Loucy (cell line): ENCODE measurements around the gene CTNNBIP1.

ENCODE experiments used
- H2AFZ ChIP-seq: fragments of 200-600 bp; sonication (generic); 2 replicates; pipeline ENCODE4 v1.6.0; 2016; ENCODE audit warnings: antibody characterized with exemption, mild to moderate bottlenecking, low read length, moderate library complexity
- H3F3A ChIP-seq: fragments of 200-600 bp; 2 replicates; pipeline ENCODE4 v1.6.0; 2016; ENCODE audit warnings: antibody characterized with exemption, low read depth, mild to moderate bottlenecking
- H3K27me3 ChIP-seq: fragments of 200-600 bp; sonication (generic); 2 replicates; pipeline ENCODE4 v1.6.1; 2014; ENCODE audit warnings: low read length, mild to moderate bottlenecking; ENCODE audit not compliant: insufficient read depth, poor library complexity, severe bottlenecking
- H3K36me3 ChIP-seq: fragments of 200-600 bp; sonication (generic); 2 replicates; pipeline ENCODE4 v1.6.1; 2016; ENCODE audit warnings: low read length; ENCODE audit not compliant: insufficient read depth
- H3K4me1 ChIP-seq: fragments of 200-600 bp; sonication (generic); 2 replicates; pipeline ENCODE4 v1.5.1; 2014; ENCODE audit warnings: low read length, mild to moderate bottlenecking; ENCODE audit not compliant: insufficient read depth, poor library complexity, severe bottlenecking
- H3K4me2 ChIP-seq: fragments of 200-600 bp; sonication (generic); 2 replicates; pipeline ENCODE4 v1.6.0; 2014; ENCODE audit warnings: antibody characterized with exemption, low read length, low read depth, mild to moderate bottlenecking; ENCODE audit not compliant: poor library complexity, severe bottlenecking
- H3K4me3 ChIP-seq: fragments of 200-600 bp; sonication (generic); 2 replicates; pipeline ENCODE4 v1.5.1; 2014; ENCODE audit warnings: low read length, mild to moderate bottlenecking, mixed read lengths; ENCODE audit not compliant: poor library complexity, severe bottlenecking
- H3K79me2 ChIP-seq: fragments of 200-600 bp; sonication (generic); 2 replicates; pipeline ENCODE4 v1.6.1; 2014; ENCODE audit warnings: low read length; ENCODE audit not compliant: insufficient read depth
- H3K9ac ChIP-seq: fragments of 200-600 bp; sonication (generic); 2 replicates; pipeline ENCODE4 v1.6.0; 2014; ENCODE audit warnings: mild to moderate bottlenecking, low read depth, low read length, moderate library complexity; ENCODE audit not compliant: poor library complexity, severe bottlenecking
- H3K9me2 ChIP-seq: fragments of 200-600 bp; sonication (generic); replicated peaks from 2 replicates; pipeline ENCODE4 v1.6.1; 2016; ENCODE audit warnings: low read depth, low read length, mixed read lengths
- H3K9me3 ChIP-seq: fragments of 200-600 bp; sonication (generic); 2 replicates; pipeline ENCODE4 v1.6.1; 2014; ENCODE audit warnings: mild to moderate bottlenecking, antibody characterized with exemption, low read length, low read depth; ENCODE audit not compliant: insufficient read depth
- H4K20me1 ChIP-seq: fragments of 200-600 bp; sonication (generic); 2 replicates; pipeline ENCODE4 v1.6.0; 2014; ENCODE audit warnings: antibody characterized with exemption, low read length, mild to moderate bottlenecking; ENCODE audit not compliant: insufficient read depth, poor library complexity, severe bottlenecking
- EZH2phosphoT487 ChIP-seq: fragments of 200-600 bp; IDR thresholded peaks from 2 replicates; pipeline ENCODE4 v1.6.1; 2018; ENCODE audit warnings: antibody characterized with exemption, mild to moderate bottlenecking, moderate library complexity, borderline replicate concordance
- TF ChIP-seq, protein P1 (sequence below): fragments of 200-600 bp; sonication (generic); conservative IDR thresholded peaks from 2 replicates; pipeline ENCODE4 v1.5.1; 2014; ENCODE audit warnings: mild to moderate bottlenecking, antibody characterized with exemption, low read length

The CTNNBIP1 gene

DNA sequence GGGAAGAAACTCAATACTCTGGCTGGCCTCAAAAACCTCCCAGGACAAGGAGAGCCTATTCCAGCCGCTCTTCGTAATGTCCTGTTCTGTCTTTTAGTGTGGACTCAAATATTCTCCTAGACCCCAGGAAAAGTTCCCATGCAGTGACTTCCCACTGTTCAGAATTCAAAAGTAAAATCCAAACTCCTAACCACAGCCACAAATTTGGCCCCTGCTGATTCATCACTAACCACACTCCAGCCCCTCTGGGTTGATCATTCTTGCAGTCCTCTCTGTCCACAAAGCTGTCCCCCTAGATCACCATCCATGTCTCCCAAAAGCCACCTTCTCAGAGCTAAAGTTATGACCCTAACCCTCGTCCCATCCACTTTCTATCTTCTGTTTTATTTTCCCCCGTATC, 5.1 kb downstream of the CTNNBIP1 start:
- Histone ChIP-seq H3K4me1 (peaks cover 27% of the 10 kb centered on the region), H3F3A (no peaks in the 10 kb centered on the region), H2AFZ (no peak overlapping the region), H4K20me1 (peaks cover 6% of the 10 kb centered on the region), H3K9ac (no peak overlapping the region), H3K9me3 (no peaks in the 10 kb centered on the region), H3K36me3 (no peaks in the 10 kb centered on the region), H3K9me2 (no peaks in the 10 kb centered on the region), H3K4me3 (no peak overlapping the region), H3K4me2 (no peak overlapping the region), H3K27me3 (no peaks in the 10 kb centered on the region), H3K79me2 (peaks cover 25% of the 10 kb centered on the region)
- TF ChIP-seq EZH2phosphoT487, result no peak
- TF ChIP-seq, protein P1, sequence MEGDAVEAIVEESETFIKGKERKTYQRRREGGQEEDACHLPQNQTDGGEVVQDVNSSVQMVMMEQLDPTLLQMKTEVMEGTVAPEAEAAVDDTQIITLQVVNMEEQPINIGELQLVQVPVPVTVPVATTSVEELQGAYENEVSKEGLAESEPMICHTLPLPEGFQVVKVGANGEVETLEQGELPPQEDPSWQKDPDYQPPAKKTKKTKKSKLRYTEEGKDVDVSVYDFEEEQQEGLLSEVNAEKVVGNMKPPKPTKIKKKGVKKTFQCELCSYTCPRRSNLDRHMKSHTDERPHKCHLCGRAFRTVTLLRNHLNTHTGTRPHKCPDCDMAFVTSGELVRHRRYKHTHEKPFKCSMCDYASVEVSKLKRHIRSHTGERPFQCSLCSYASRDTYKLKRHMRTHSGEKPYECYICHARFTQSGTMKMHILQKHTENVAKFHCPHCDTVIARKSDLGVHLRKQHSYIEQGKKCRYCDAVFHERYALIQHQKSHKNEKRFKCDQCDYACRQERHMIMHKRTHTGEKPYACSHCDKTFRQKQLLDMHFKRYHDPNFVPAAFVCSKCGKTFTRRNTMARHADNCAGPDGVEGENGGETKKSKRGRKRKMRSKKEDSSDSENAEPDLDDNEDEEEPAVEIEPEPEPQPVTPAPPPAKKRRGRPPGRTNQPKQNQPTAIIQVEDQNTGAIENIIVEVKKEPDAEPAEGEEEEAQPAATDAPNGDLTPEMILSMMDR, result no peak

DNA sequence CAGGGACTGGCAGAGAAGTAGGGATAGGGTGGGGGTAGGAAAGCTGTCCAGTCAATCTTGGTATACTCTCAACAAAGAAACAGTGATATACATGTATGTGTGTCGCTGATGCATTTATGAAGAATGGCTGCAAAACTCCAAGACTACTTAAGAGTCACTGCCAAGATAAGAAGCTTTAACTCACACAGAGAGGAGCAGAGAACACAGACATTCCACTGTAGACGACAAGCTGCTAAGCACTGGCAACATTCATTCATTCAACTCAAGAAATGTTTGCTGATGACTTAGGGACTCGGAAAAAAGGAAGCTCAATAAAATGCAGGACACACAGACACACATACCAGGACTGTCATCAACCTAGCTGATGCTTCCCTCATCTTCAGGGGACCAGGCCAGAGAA, 5.5 kb downstream of the CTNNBIP1 start:
- no peaks in the 10 kb centered on the region for H3K27me3 ChIP-seq
- no peaks in the 10 kb centered on the region for H3K9me3 ChIP-seq
- H3K9me2 ChIP-seq, result no peaks in the 10 kb centered on the region
- H3K4me3 ChIP-seq, result no peak overlapping the region
- peaks cover 26% of the 10 kb centered on the region for H3K4me1 ChIP-seq
- H2AFZ ChIP-seq, result no peak overlapping the region
- H3K9ac ChIP-seq, result no peak overlapping the region
- no peaks in the 10 kb centered on the region for H3K36me3 ChIP-seq
- H4K20me1 ChIP-seq, result peaks cover 6% of the 10 kb centered on the region
- H3K79me2 ChIP-seq, result peaks cover 24% of the 10 kb centered on the region
- no peak for TF ChIP-seq EZH2phosphoT487
- TF ChIP-seq, protein P1, result no peak
- H3K4me2 ChIP-seq, result no peak overlapping the region
- no peaks in the 10 kb centered on the region for H3F3A ChIP-seq

DNA sequence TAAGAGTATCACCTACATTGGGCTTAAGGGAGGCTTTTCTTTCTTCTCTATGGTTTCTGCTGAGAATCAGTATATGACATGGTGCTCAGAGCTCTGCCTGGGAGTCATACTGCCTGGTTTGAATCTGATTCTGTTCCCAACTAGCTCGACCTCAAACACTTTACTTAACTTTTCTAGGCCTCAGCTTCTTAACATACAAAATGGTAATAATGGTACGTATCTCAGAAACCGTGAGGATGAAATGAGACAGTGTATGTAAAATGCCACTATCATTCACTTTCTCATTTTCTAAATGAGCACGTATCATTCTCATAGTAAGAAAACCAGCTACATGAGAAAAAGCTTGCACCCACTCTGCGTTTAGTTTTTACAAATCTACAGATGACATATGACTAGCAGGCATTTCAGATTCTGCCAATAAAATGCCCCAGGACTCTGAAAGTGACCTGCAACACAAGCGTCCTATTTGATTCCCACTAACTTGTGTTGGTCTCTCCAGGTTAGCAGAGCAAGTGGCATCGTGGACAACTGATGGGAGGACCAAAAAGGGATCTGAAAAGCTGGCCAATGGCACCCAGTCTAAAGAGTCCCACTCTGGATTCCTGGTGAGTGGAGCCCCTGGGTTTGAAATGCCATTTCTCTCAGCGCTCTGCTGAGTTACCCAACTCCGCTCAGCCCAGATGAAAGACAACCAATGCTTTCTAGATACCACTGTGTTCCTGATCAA, 6.1 kb downstream of the CTNNBIP1 start:
- TF ChIP-seq EZH2phosphoT487, result no peak
- TF ChIP-seq, protein P1, result no peak
- H3K9me3 ChIP-seq, result no peaks in the 10 kb centered on the region
- no peaks in the 10 kb centered on the region for H3K27me3 ChIP-seq
- H3K9me2 ChIP-seq, result no peaks in the 10 kb centered on the region
- H3K79me2 ChIP-seq, result peaks cover 17% of the 10 kb centered on the region
- no peak overlapping the region for H3K9ac ChIP-seq
- no peak overlapping the region for H3K4me3 ChIP-seq
- H3K36me3 ChIP-seq, result no peaks in the 10 kb centered on the region
- peaks cover 20% of the 10 kb centered on the region for H3K4me1 ChIP-seq
- H2AFZ ChIP-seq, result no peak overlapping the region
- no peaks in the 10 kb centered on the region for H3F3A ChIP-seq
- H4K20me1 ChIP-seq, result peaks cover 5% of the 10 kb centered on the region
- no peak overlapping the region for H3K4me2 ChIP-seq
